Breast epithelium (tissue), 4 donors: Measurements from ENCODE around the gene HECTD4. TPM values are rescaled to one million over a fixed set of nuclear protein-coding genes. Genes with fewer than 3 reads are reported as not detected.
"Not testable (repeated sequence)": the region's sequence is repeated elsewhere in the genome, so short reads cannot be mapped to it uniquely, and the experiment has no call there.

Experiments used
- DNase-seq, 2 donors: peaks; one replicate each; pipeline ENCODE4 v3.0.0-alpha.2; 2019; ENCODE audit warnings: low spot score in 2 of 2
- H3K27ac ChIP-seq, 2 donors: fragments of 200-600 bp; sonication (generic) in 1 of 2; one replicate each; pipeline ENCODE4 v1.5.1; 2016 to 2019; ENCODE audit warnings: mild to moderate bottlenecking in 1 of 2
- H3K27me3 ChIP-seq, 2 donors: fragments of 200-600 bp; sonication (generic) in 1 of 2; one replicate each; pipeline versions ENCODE4 v1.5.1 to v1.6.0; 2017 to 2019; ENCODE audit warnings: control low read depth in 1 of 2, mild to moderate bottlenecking in 1 of 2
- H3K36me3 ChIP-seq: fragments of 200-600 bp; one replicate; pipeline ENCODE4 v1.5.1; 2019
- H3K4me1 ChIP-seq, 2 donors: fragments of 200-600 bp; sonication (generic); one replicate each; pipeline ENCODE4 v1.5.1; 2016 to 2019; ENCODE audit warnings: control low read depth in 1 of 2
- H3K4me3 ChIP-seq, 3 donors: fragments of 200-600 bp; sonication (generic); 1 replicate in 2 of 3; 2 replicates in 1 of 3; pipeline ENCODE4 v1.5.1; 2016 to 2019; ENCODE audit warnings: mild to moderate bottlenecking in 3 of 3, moderate library complexity in 2 of 3
- H3K9me3 ChIP-seq, 2 donors: fragments of 200-600 bp; sonication (generic) in 1 of 2; one replicate each; pipeline ENCODE4 v1.5.1; 2016 to 2019; ENCODE audit warnings: control low read depth in 1 of 2
- POLR2A ChIP-seq: fragments of 450-650 bp; IDR thresholded peaks from one replicate; pipeline ENCODE4 v1.6.1; 2016; ENCODE audit warnings: antibody characterized with exemption, mild to moderate bottlenecking, moderate library complexity
- POLR2AphosphoS5 ChIP-seq, 3 donors: sonication (generic); formaldehyde crosslinking; IDR thresholded peaks; one replicate each; pipeline ENCODE4 v1.6.1; 2017; ENCODE audit warnings: antibody characterized with exemption in 3 of 3
- intact Hi-C: fragments of 100-400 bp; cut with DNase I; formaldehyde crosslinking; loops from one replicate; pipeline ENCODE4 v1.15.1; 2023; ENCODE audit warnings: low total_unique reads
- total RNA-seq, 3 donors: library from RNA; depleted of rRNA; stranded (reverse); fragments of >200 nt; gene quantifications; one replicate each; pipeline ENCODE4 v1.1.0, GENCODE V29; 2016
- TF ChIP-seq, protein P1 (sequence below), 3 donors: fragments of 450-650 bp; IDR thresholded peaks; one replicate each; pipeline ENCODE4 v1.5.1; 2016 to 2017; ENCODE audit warnings: antibody characterized with exemption in 3 of 3, mild to moderate bottlenecking in 3 of 3, moderate library complexity in 3 of 3

HECTD4 gene
- total RNA-seq, 3 donors from 2014 or later, result 37.6 to 57.4 (median 49.5) TPM

DNA sequence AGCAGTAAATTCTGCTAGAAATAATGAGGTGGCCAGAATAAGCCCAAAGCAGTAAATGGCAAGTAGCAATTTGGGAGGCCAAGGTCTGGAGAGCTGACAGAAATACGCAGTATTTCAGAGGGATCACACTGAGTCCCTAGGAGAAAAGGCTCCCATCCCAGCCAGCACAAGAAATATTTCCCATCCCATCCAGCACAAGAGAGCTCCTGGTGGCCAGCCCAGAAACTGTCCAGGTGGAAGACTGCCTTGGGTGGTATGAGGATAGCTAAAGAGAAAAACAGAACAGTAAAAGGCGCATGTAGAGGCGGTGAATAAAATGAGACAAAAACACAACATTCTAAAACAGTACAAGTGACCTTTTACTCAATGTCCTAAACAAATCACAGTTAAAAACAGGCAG, 120.7 kb downstream of the HECTD4 start:
- Histone ChIP-seq H3K4me1 (no peaks in the 10 kb centered on the region), H3K27ac (no peak overlapping the region), H3K4me3 (no peak overlapping the region), H3K27me3 (no peaks in the 10 kb centered on the region), H3K9me3 (no peaks in the 10 kb centered on the region), H3K36me3 (peaks cover 4% of the 10 kb centered on the region)
- intact Hi-C loops, result no loop called here
- TF ChIP-seq, protein P1, sequence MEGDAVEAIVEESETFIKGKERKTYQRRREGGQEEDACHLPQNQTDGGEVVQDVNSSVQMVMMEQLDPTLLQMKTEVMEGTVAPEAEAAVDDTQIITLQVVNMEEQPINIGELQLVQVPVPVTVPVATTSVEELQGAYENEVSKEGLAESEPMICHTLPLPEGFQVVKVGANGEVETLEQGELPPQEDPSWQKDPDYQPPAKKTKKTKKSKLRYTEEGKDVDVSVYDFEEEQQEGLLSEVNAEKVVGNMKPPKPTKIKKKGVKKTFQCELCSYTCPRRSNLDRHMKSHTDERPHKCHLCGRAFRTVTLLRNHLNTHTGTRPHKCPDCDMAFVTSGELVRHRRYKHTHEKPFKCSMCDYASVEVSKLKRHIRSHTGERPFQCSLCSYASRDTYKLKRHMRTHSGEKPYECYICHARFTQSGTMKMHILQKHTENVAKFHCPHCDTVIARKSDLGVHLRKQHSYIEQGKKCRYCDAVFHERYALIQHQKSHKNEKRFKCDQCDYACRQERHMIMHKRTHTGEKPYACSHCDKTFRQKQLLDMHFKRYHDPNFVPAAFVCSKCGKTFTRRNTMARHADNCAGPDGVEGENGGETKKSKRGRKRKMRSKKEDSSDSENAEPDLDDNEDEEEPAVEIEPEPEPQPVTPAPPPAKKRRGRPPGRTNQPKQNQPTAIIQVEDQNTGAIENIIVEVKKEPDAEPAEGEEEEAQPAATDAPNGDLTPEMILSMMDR (IDR thresholded peaks at IDR 0.05), result no peak
- TF ChIP-seq POLR2AphosphoS5 (IDR thresholded peaks at IDR 0.05) (no peak), POLR2A (no peak)
- no peak for DNase-seq

DNA sequence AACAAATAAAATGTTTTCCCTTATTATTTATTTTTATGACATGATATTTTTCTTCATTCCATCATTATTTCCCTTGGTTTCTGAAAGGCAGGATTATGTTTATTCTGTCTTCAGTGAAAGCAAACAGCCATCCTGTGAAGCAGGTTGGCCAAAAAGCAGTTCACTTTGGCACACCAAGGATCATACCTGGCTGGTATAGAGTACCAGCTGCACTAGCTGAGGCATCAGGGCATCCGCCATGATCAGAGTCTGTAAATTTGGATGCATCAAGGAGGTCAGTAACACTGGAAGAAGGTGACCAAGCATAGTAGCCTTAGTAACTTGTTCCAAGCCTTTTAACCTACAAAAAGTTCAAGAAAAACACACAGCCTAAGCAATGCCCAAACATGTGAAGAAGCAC, 123.3 kb downstream of the HECTD4 start:
- H3K27ac ChIP-seq, result no peak overlapping the region
- H3K9me3 ChIP-seq, result no peaks in the 10 kb centered on the region
- H3K4me1 ChIP-seq, result no peaks in the 10 kb centered on the region
- TF ChIP-seq, protein P1 (IDR thresholded peaks at IDR 0.05), result no peak
- TF ChIP-seq POLR2A (no peak), POLR2AphosphoS5 (IDR thresholded peaks at IDR 0.05) (no peak)
- intact Hi-C loops, result no loop called here
- DNase-seq, result no peak
- no peaks in the 10 kb centered on the region for H3K27me3 ChIP-seq
- peaks cover 20% of the 10 kb centered on the region for H3K36me3 ChIP-seq
- no peak overlapping the region for H3K4me3 ChIP-seq

DNA sequence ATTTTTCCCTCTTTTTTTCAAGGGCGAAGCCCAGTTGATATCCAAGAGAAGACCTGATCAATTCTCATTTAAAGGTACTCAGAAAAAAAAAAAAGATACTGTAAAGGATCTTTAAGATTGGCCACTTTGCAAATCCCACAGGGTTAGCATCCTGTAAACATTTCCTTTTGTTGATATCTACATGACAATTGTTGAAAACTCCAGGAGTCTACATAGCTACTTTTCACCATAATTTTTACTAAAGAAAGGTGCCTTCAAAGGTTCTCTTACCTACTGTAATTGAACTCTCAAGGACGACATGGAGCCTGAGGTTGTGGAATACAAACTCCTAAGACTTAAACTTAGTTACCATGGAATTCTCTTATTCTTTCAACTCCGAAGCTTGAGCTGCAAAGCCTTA, 125.5 kb downstream of the HECTD4 start:
- TF ChIP-seq, protein P1 (IDR thresholded peaks at IDR 0.05), result no peak
- TF ChIP-seq POLR2A, result no peak
- TF ChIP-seq POLR2AphosphoS5 (IDR thresholded peaks at IDR 0.05), result no peak
- Histone ChIP-seq H3K27ac (no peak overlapping the region), H3K27me3 (no peaks in the 10 kb centered on the region), H3K4me1 (no peaks in the 10 kb centered on the region), H3K9me3 (no peaks in the 10 kb centered on the region), H3K4me3 (no peak overlapping the region), H3K36me3 (peaks cover 20% of the 10 kb centered on the region)
- intact Hi-C loops, result no loop called here
- DNase-seq, result no peak

DNA sequence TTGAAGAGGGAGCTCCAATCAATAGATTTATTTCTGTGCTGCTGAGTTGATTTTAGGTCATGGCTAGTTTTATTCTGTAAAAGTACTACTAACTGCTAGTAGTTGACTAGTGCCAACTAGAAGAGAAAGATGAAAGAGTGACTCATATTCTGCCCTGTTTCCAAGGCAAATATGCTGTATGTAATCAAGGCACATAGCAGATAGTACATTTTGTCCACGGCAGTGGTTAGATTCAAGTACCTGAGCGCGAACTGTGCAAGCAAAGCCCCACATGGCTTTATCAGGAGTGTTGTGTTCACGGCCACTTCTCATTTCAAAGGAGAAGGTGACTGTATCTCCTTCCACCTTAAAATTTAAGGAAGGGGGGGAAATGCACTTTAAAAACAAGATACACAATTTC, 130.0 kb downstream of the HECTD4 start:
- Histone ChIP-seq H3K36me3 (peaks cover 20% of the 10 kb centered on the region), H3K4me3 (no peak overlapping the region), H3K9me3 (no peaks in the 10 kb centered on the region), H3K27me3 (no peaks in the 10 kb centered on the region), H3K27ac (no peak overlapping the region), H3K4me1 (no peaks in the 10 kb centered on the region)
- TF ChIP-seq POLR2AphosphoS5 (IDR thresholded peaks at IDR 0.05) (no peak), POLR2A (no peak)
- TF ChIP-seq, protein P1 (IDR thresholded peaks at IDR 0.05), result no peak
- intact Hi-C loops, result no loop called here
- no peak for DNase-seq

DNA sequence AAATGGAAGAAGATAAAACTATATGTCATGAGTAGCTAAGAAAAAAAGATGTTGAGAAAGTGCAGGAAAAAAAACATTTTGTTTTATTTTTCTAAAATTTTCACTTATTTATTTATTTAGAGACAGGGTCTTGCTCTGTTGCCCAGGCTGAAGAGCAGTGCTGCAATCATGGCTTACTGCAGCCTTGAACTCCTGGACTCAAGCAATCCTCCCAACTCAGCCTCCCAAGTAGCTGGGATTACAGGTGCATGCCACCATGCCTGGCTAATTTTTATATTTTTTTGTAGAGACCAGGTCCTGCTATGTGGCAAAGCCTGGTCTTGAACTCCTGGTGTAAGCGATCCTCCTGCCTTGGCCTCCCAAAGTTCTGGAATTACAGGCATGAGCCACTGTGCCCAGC, 137.3 kb downstream of the HECTD4 start:
- H3K27me3 ChIP-seq, H3K27ac ChIP-seq, intact Hi-C loops, H3K4me3 ChIP-seq, H3K4me1 ChIP-seq, H3K9me3 ChIP-seq, DNase-seq: not testable (repeated sequence)
- H3K36me3 ChIP-seq, result peaks cover 13% of the 10 kb centered on the region
